Right lobe of liver (tissue), 6 donors: ENCODE results near the gene KLHDC10. TPM values are rescaled to one million over a fixed set of nuclear protein-coding genes. Genes with fewer than 3 reads are reported as not detected.

Experiments used
- ATAC-seq, 4 donors: fragments of 200-7000 bp; cut with Tn5 transposase; one replicate each; pipeline ENCODE4 v1.9.1; 2020; ENCODE audit warnings: mild to moderate bottlenecking in 4 of 4, moderate library complexity in 4 of 4
- DNase-seq, 3 donors: peaks; one replicate each; pipeline ENCODE4 v3.0.0-alpha.2; 2020
- H3K27ac ChIP-seq, 3 donors: fragments of 200-600 bp; one replicate each; pipeline ENCODE4 v1.8.0; 2022
- H3K27me3 ChIP-seq, 2 donors: fragments of 200-600 bp; one replicate each; pipeline ENCODE4 v1.8.0; 2022
- H3K36me3 ChIP-seq, 4 donors: fragments of 200-600 bp; sonication (generic) in 1 of 4; one replicate each; pipeline versions ENCODE4 v1.5.1 to v1.8.0; 2017 to 2022; ENCODE audit warnings: control low read depth in 1 of 4
- H3K4me1 ChIP-seq, 4 donors: fragments of 200-600 bp; sonication (generic) in 1 of 4; one replicate each; pipeline versions ENCODE4 v1.5.1 to v1.8.0; 2017 to 2022; ENCODE audit warnings: control low read depth in 1 of 4
- H3K4me3 ChIP-seq, 3 donors: fragments of 200-600 bp; one replicate each; pipeline ENCODE4 v1.8.0; 2022
- H3K9me3 ChIP-seq, 4 donors: fragments of 200-600 bp; sonication (generic) in 1 of 4; one replicate each; pipeline versions ENCODE4 v1.5.1 to v1.8.0; 2017 to 2022; ENCODE audit warnings: control low read depth in 1 of 4
- POLR2A ChIP-seq: fragments of 450-650 bp; IDR thresholded peaks from one replicate; pipeline ENCODE4 v1.6.1; 2017; ENCODE audit warnings: antibody characterized with exemption, mild to moderate bottlenecking
- WGBS: methylation state at CpG from one replicate; pipeline ENCODE4 v1.1.6; 2018; ENCODE audit warnings: low coverage, low lambda C conversion rate; ENCODE audit not compliant: insufficient coverage; ENCODE audit errors: missing lambda C conversion rate; 5-methylcytosine and 5-hydroxymethylcytosine counted together
- intact Hi-C, 2 donors: fragments of 100-400 bp; cut with DNase I; formaldehyde crosslinking; loops; one replicate each; pipeline versions ENCODE4 v1.11.2 to v1.14.1; 2022
- total RNA-seq, 6 experiments: library from RNA; depleted of rRNA in 2 of 6; stranded (reverse); fragments of >200 nt in 2 of 6; fragmentation: NEBNext Ultra II Directional in 3 of 6; extraction: Animal tissue kit (Norgen Biotek cat#: 25700) in 3 of 6; gene quantifications; one replicate each; pipeline versions ENCODE4 v1.1.0 to v1.2.4, GENCODE V29; 2016 to 2023
- TF ChIP-seq, protein P1 (sequence below), 4 donors: fragments of 200-600 bp in 3 of 4; fragments of 450-650 bp in 1 of 4; IDR thresholded peaks; one replicate each; pipeline versions ENCODE4 v1.5.1 to v1.8.0; 2016 to 2022; ENCODE audit warnings: antibody characterized with exemption in 4 of 4, mild to moderate bottlenecking in 2 of 4
- donor health status: DM: no; HTN: yes; CAD: no.
- donor health status: DM: no; HTN: no; CAD: no.
- donor health status: DM: no; HTN: no; CAD: no.
- donor health status: DM: no; HTN: yes; CAD: no.
- donor health status: DM: no; HTN: yes; CAD: no.

KLHDC10 gene
- total RNA-seq, 6 experiments from 2014 or later: 12.7 to 35.4 (median 21.7) TPM

DNA sequence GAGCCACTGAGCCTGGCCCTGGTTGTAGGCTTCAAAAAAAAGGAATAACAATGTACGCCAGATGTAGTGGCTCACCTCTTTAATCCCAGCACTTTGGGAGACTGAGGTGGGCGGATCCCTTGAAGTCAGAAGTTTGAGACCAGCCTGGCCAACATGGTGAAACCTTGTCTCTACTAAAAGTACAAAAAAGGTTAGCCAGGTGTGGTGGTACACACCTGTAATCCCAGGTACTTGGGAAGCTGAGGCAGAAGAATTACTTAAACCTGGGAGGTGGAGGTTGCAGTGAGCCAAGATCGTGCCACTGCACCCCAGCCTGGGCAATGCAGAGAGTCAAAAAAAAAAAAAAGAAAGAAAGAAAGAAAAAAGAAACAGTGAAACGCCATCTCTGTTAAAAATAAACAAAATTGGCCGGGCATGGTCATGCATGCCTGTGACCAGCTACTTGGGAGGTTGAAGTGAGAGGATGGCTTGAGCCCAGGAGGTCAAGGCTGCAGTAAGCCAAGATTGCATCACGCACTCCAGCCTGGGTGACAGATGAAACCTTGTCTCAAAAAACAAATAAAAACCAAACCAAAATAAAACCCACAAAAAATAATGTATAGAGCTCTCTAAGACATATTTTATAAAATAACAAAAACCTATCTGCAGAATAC is 4.7 kb upstream of the KLHDC10 start:
- Histone ChIP-seq H3K4me3 (no peak overlapping the region), H3K27ac (peak overlapping the region in 2 of 3 donors; percentile 59 to 66)

GRCh38 chr7:130069179-130069977 is 956 bp upstream of the KLHDC10 start:
- ATAC-seq (peak; percentile 14 to 37 (median 27)), DNase-seq (peak in 2 of 3 donors; percentile 64 to 74)
- Histone ChIP-seq H3K27ac (peak overlapping the region; percentile 63 to 80 (median 79)), H3K9me3 (no peaks in the 10 kb centered on the region), H3K27me3 (no peaks in the 10 kb centered on the region), H3K4me3 (peak overlapping the region; percentile 53 to 96 (median 92)), H3K4me1 (peaks cover 0 to 72% (median 25%) of the 10 kb centered on the region in 4 donors), H3K36me3 (no peaks in the 10 kb centered on the region)
- TF ChIP-seq, protein P1, sequence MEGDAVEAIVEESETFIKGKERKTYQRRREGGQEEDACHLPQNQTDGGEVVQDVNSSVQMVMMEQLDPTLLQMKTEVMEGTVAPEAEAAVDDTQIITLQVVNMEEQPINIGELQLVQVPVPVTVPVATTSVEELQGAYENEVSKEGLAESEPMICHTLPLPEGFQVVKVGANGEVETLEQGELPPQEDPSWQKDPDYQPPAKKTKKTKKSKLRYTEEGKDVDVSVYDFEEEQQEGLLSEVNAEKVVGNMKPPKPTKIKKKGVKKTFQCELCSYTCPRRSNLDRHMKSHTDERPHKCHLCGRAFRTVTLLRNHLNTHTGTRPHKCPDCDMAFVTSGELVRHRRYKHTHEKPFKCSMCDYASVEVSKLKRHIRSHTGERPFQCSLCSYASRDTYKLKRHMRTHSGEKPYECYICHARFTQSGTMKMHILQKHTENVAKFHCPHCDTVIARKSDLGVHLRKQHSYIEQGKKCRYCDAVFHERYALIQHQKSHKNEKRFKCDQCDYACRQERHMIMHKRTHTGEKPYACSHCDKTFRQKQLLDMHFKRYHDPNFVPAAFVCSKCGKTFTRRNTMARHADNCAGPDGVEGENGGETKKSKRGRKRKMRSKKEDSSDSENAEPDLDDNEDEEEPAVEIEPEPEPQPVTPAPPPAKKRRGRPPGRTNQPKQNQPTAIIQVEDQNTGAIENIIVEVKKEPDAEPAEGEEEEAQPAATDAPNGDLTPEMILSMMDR (IDR thresholded peaks at IDR 0.05): no peak
- TF ChIP-seq POLR2A: no peak
- intact Hi-C loops: no loop called here
- whole genome bisulfite sequencing: 21% methylated on average over 7 of the region's 7 CpGs

More for the DNA sequence above, 4.7 kb upstream of the KLHDC10 start:
- WGBS: 21% methylated on average over 6 of the region's 6 CpGs
- Histone ChIP-seq H3K9me3 (no peaks in the 10 kb centered on the region), H3K27me3 (no peaks in the 10 kb centered on the region), H3K4me1 (peaks cover 0 to 55% (median 20%) of the 10 kb centered on the region in 4 donors), H3K36me3 (no peaks in the 10 kb centered on the region)
- TF ChIP-seq, protein P1 (IDR thresholded peaks at IDR 0.05): no peak
- TF ChIP-seq POLR2A: no peak
- intact Hi-C loops: no loop called here
- DNase-seq: peak; percentile 57 to 86 (median 76)
- peak; percentile 5 to 47 (median 19) for ATAC-seq

GRCh38 chr7:130070861-130071622 is 708 bp downstream of the KLHDC10 start:
- DNase-seq: no peak
- Histone ChIP-seq H3K27me3 (no peaks in the 10 kb centered on the region), H3K27ac (peak overlapping the region; percentile 45 to 79 (median 52)), H3K4me1 (peaks cover 0 to 69% (median 22%) of the 10 kb centered on the region in 4 donors), H3K4me3 (peak overlapping the region; percentile 53 to 96 (median 92)), H3K9me3 (no peaks in the 10 kb centered on the region), H3K36me3 (no peaks in the 10 kb centered on the region)
- TF ChIP-seq, protein P1 (IDR thresholded peaks at IDR 0.05): no peak
- no peak for TF ChIP-seq POLR2A
- WGBS: under 1% methylated on average over 10 of the region's 10 CpGs
- intact Hi-C loops: no loop called here
- peak in 1 of 4 donors; percentile 2 for ATAC-seq
